Gastrocnemius medialis (tissue), 4 donors: ENCODE data around the gene NR1D2. TPM values are rescaled to one million over a fixed set of nuclear protein-coding genes. Genes with fewer than 3 reads are reported as not detected.
A peak's percentile ranks its signal among the peaks of the same experiment; 100 is the strongest.

Experiments
- ATAC-seq, 2 donors: fragments of 150-250 bp; one replicate each; pipeline ENCODE4 v1.9.1; 2016
- DNase-seq, 2 donors: peaks; one replicate each; pipeline ENCODE4 v3.0.0-alpha.2; 2019
- H3K27ac ChIP-seq, 4 donors: fragments of 200-600 bp; sonication (generic); 1 replicate in 1 of 4; 2 replicates in 3 of 4; pipeline ENCODE4 v1.5.1; 2016 to 2018; ENCODE audit warnings: mild to moderate bottlenecking in 2 of 4, moderate library complexity in 1 of 4
- H3K27me3 ChIP-seq, 3 donors: fragments of 200-600 bp; sonication (generic) in 2 of 3; 1 replicate in 1 of 3; 2 replicates in 2 of 3; pipeline versions ENCODE4 v1.5.1 to v1.6.0; 2016 to 2019; ENCODE audit warnings: mild to moderate bottlenecking in 1 of 3, moderate library complexity in 1 of 3
- H3K36me3 ChIP-seq, 2 donors: fragments of 200-600 bp; sonication (generic) in 1 of 2; one replicate each; pipeline ENCODE4 v1.5.1; 2017 to 2018
- H3K4me1 ChIP-seq, 2 donors: fragments of 200-600 bp; sonication (generic) in 1 of 2; one replicate each; pipeline ENCODE4 v1.5.1; 2016 to 2017; ENCODE audit warnings: mild to moderate bottlenecking in 2 of 2
- H3K4me3 ChIP-seq, 4 donors: fragments of 200-600 bp; sonication (generic) in 3 of 4; 1 replicate in 1 of 4; 2 replicates in 3 of 4; pipeline ENCODE4 v1.5.1; 2016 to 2019; ENCODE audit warnings: mild to moderate bottlenecking in 2 of 4
- H3K9me3 ChIP-seq, 3 donors: fragments of 200-600 bp; sonication (generic) in 2 of 3; 1 replicate in 1 of 3; 2 replicates in 2 of 3; pipeline ENCODE4 v1.5.1; 2016 to 2019
- CTCF ChIP-seq, 5 experiments: fragments of 450-650 bp in 3 of 5; fragments of 200-600 bp in 2 of 5; sonication (generic) in 2 of 5; IDR thresholded peaks in 4 of 5; conservative IDR thresholded peaks in 1 of 5; 1 replicate in 4 of 5; 2 replicates in 1 of 5; pipeline ENCODE4 v1.5.1; 2016 to 2019; ENCODE audit warnings: antibody characterized with exemption in 5 of 5, mild to moderate bottlenecking in 3 of 5, moderate library complexity in 3 of 5
- POLR2A ChIP-seq, 2 donors: fragments of 450-650 bp; IDR thresholded peaks; one replicate each; pipeline ENCODE4 v1.6.1; 2017; ENCODE audit warnings: antibody characterized with exemption in 2 of 2, mild to moderate bottlenecking in 2 of 2, moderate library complexity in 2 of 2
- in situ Hi-C, 4 donors: fragments of 200-750 bp; cut with MboI; loops; one replicate each; pipeline versions ENCODE4 v1.15.0 to v1.8.0; 2017; ENCODE audit warnings: low sequenced_read_pairs in 4 of 4
- intact Hi-C: fragments of 100-400 bp; cut with DNase I; formaldehyde crosslinking; loops from one replicate; pipeline ENCODE4 v1.15.1; 2023; ENCODE audit warnings: low total_unique reads
- total RNA-seq, 4 donors: library from RNA; depleted of rRNA; stranded (reverse); fragments of >200 nt; gene quantifications; one replicate each; pipeline versions ENCODE4 v1.1.0 to v1.2.3, GENCODE V29; 2016

NR1D2 gene
- total RNA-seq, 4 donors from 2014 or later: 27.1 to 62.7 (median 51.2) TPM

- in situ Hi-C loops: no loop called here
- no peak overlapping the region for H3K4me3 ChIP-seq
- H3K27ac ChIP-seq: peak overlapping the region; percentile 3 to 99 (median 67)
Observed at GRCh38 chr3:23956701-23957100, 11.6 kb downstream of the NR1D2 start.

GRCh38 chr3:23959135-23959900 is 14.2 kb downstream of the NR1D2 start:
- Histone ChIP-seq H3K27ac (peak overlapping the region; percentile 83 to 99 (median 90)), H3K4me1 (peaks cover 43 to 80% of the 10 kb centered on the region in 2 donors), H3K4me3 (no peak overlapping the region), H3K27me3 (no peaks in the 10 kb centered on the region), H3K36me3 (peaks cover 0 to 7% of the 10 kb centered on the region in 2 donors), H3K9me3 (no peaks in the 10 kb centered on the region)
- DNase-seq: no peak
- intact Hi-C loops: no loop called here
- ATAC-seq: peak; percentile 31 to 44
- in situ Hi-C loops: no loop called here
- TF ChIP-seq CTCF (IDR thresholded peaks at IDR 0.05 in 4 of 5, conservative IDR thresholded peaks at IDR 0.05 in 1 of 5) (no peak), POLR2A (IDR thresholded peaks at IDR 0.05) (no peak)

More at GRCh38 chr3:23956701-23957100, 11.6 kb downstream of the NR1D2 start:
- no peaks in the 10 kb centered on the region for H3K36me3 ChIP-seq
- H3K9me3 ChIP-seq: no peaks in the 10 kb centered on the region
- intact Hi-C loops: no loop called here
- no peak for DNase-seq
- peaks cover 62 to 77% of the 10 kb centered on the region in 2 donors for H3K4me1 ChIP-seq
- no peak for ATAC-seq
- TF ChIP-seq POLR2A (IDR thresholded peaks at IDR 0.05) (no peak), CTCF (IDR thresholded peaks at IDR 0.05 in 4 of 5, conservative IDR thresholded peaks at IDR 0.05 in 1 of 5) (no peak)
- H3K27me3 ChIP-seq: no peaks in the 10 kb centered on the region

- intact Hi-C loops: no loop called here
- no peak for DNase-seq
- in situ Hi-C loops: no loop called here
- Histone ChIP-seq H3K27me3 (no peaks in the 10 kb centered on the region), H3K27ac (peak overlapping the region; percentile 83 to 99 (median 90)), H3K4me3 (no peak overlapping the region), H3K4me1 (peaks cover 45 to 77% of the 10 kb centered on the region in 2 donors), H3K36me3 (peaks cover 0 to 14% of the 10 kb centered on the region in 2 donors), H3K9me3 (no peaks in the 10 kb centered on the region)
- TF ChIP-seq POLR2A (IDR thresholded peaks at IDR 0.05) (no peak), CTCF (IDR thresholded peaks at IDR 0.05 in 4 of 5, conservative IDR thresholded peaks at IDR 0.05 in 1 of 5) (no peak)
- no peak for ATAC-seq
Observed at GRCh38 chr3:23960649-23961048, 15.6 kb downstream of the NR1D2 start.

GRCh38 chr3:23961066-23961465 is 16.0 kb downstream of the NR1D2 start:
- Histone ChIP-seq H3K36me3 (peaks cover 0 to 18% of the 10 kb centered on the region in 2 donors), H3K27ac (peak overlapping the region; percentile 83 to 99 (median 90))

More at GRCh38 chr3:23961066-23961465, 16.0 kb downstream of the NR1D2 start:
- no peak overlapping the region for H3K4me3 ChIP-seq
- no peak for DNase-seq
- peak; percentile 66 to 69 for ATAC-seq
- no peaks in the 10 kb centered on the region for H3K9me3 ChIP-seq
- H3K4me1 ChIP-seq: peaks cover 47 to 78% of the 10 kb centered on the region in 2 donors
- TF ChIP-seq POLR2A (IDR thresholded peaks at IDR 0.05): no peak
- no peak for TF ChIP-seq CTCF (IDR thresholded peaks at IDR 0.05 in 4 of 5, conservative IDR thresholded peaks at IDR 0.05 in 1 of 5)
- intact Hi-C loops: no loop called here
- H3K27me3 ChIP-seq: no peaks in the 10 kb centered on the region
- in situ Hi-C loops: no loop called here
